Body of pancreas (tissue), 4 donors: ENCODE measurements around the gene SELENOO. TPM values are rescaled to one million over a fixed set of nuclear protein-coding genes. Genes with fewer than 3 reads are reported as not detected.
"Not testable (repeated sequence)": the region's sequence is repeated elsewhere in the genome, so short reads cannot be mapped to it uniquely, and the experiment has no call there.

Experiments
- ATAC-seq: fragments of 150-250 bp; one replicate; pipeline ENCODE4 v1.9.1; 2016
- DNase-seq, 4 donors: peaks; one replicate each; pipeline ENCODE4 v3.0.0-alpha.2; 2019
- H3K27ac ChIP-seq, 4 donors: fragments of 200-600 bp; sonication (generic); 1 replicate in 3 of 4; 2 replicates in 1 of 4; pipeline versions ENCODE4 v1.5.1 to v1.6.1; 2016 to 2019; ENCODE audit warnings: mild to moderate bottlenecking in 1 of 4, mixed read lengths in 1 of 4, moderate library complexity in 1 of 4
- H3K27me3 ChIP-seq, 2 donors: fragments of 200-600 bp; sonication (generic); one replicate each; pipeline ENCODE4 v1.6.0; 2016; ENCODE audit warnings: mild to moderate bottlenecking in 1 of 2
- H3K36me3 ChIP-seq, 2 donors: fragments of 200-600 bp; sonication (generic); replicated peaks in 1 of 2; 2 replicates each; pipeline ENCODE4 v1.5.1; 2016; ENCODE audit warnings: low read depth in 2 of 2; ENCODE audit not compliant: insufficient read depth in 1 of 2
- H3K4me1 ChIP-seq: fragments of 200-600 bp; sonication (generic); one replicate; pipeline ENCODE4 v1.6.0; 2016
- H3K4me3 ChIP-seq, 2 donors: fragments of 200-600 bp; sonication (generic); 1 replicate in 1 of 2; 2 replicates in 1 of 2; pipeline ENCODE4 v1.5.1; 2016 to 2019
- H3K9me3 ChIP-seq, 3 donors: fragments of 200-600 bp; sonication (generic); 1 replicate in 2 of 3; 2 replicates in 1 of 3; pipeline ENCODE4 v1.5.1; 2016
- CTCF ChIP-seq, 7 experiments: fragments of 450-650 bp in 4 of 7; fragments of 200-600 bp in 3 of 7; sonication (generic) in 3 of 7; IDR thresholded peaks; one replicate each; pipeline ENCODE4 v1.5.1; 2016 to 2019; ENCODE audit warnings: antibody characterized with exemption in 7 of 7
- POLR2A ChIP-seq, 3 donors: fragments of 450-650 bp; IDR thresholded peaks; one replicate each; pipeline ENCODE4 v1.6.1; 2016; ENCODE audit warnings: antibody characterized with exemption in 3 of 3, mild to moderate bottlenecking in 2 of 3
- WGBS, 2 donors: methylation state at CpG; one replicate each; pipeline ENCODE4 v1.1.5; 2017; 5-methylcytosine and 5-hydroxymethylcytosine counted together
- intact Hi-C: fragments of 100-400 bp; cut with DNase I; formaldehyde crosslinking; loops from one replicate; pipeline ENCODE4 v1.15.1; 2023
- total RNA-seq, 2 donors: library from RNA; depleted of rRNA; stranded (reverse); fragments of >200 nt; gene quantifications; one replicate each; pipeline ENCODE4 v1.1.0, GENCODE V29; 2016

Gene SELENOO
- total RNA-seq, 2 donors from 2014 or later = 23.6 to 57.4 TPM

GRCh38 chr22:50201191-50202129 is 649 bp downstream of the SELENOO start:
- peaks cover 0 to 8% of the 10 kb centered on the region in 2 donors for H3K36me3 ChIP-seq
- H3K4me3 ChIP-seq = peak overlapping the region; percentile 65 to 68
- peaks cover 26% of the 10 kb centered on the region for H3K4me1 ChIP-seq
- intact Hi-C loops = no loop called here
- 2 to 8% methylated on average over 6 to 99 of the region's 115 CpGs for WGBS, 2 donors
- no peaks in the 10 kb centered on the region for H3K9me3 ChIP-seq
- peak; percentile 43 for ATAC-seq
- TF ChIP-seq CTCF (IDR thresholded peaks at IDR 0.05) (no peak), POLR2A (IDR thresholded peaks at IDR 0.05) (peak in 1 of 3 donors; percentile 9)
- H3K27ac ChIP-seq = peak overlapping the region; percentile 37 to 78 (median 68)
- peak; percentile 63 to 72 (median 64) for DNase-seq
- H3K27me3 ChIP-seq = no peaks in the 10 kb centered on the region

- peaks cover 26% of the 10 kb centered on the region for H3K4me1 ChIP-seq
- intact Hi-C loops = no loop called here
- TF ChIP-seq POLR2A (IDR thresholded peaks at IDR 0.05) (no peak), CTCF (IDR thresholded peaks at IDR 0.05) (no peak)
- peak overlapping the region in 1 of 2 donors; percentile 65 for H3K4me3 ChIP-seq
- no peaks in the 10 kb centered on the region for H3K27me3 ChIP-seq
- ATAC-seq (no peak), DNase-seq (peak in 1 of 4 donors; percentile 13)
- no peaks in the 10 kb centered on the region for H3K9me3 ChIP-seq
- H3K27ac ChIP-seq = peak overlapping the region in 1 of 4 donors; percentile 71
- WGBS, 2 donors = 41 to 42% methylated on average over 13 of the region's 13 CpGs
- H3K36me3 ChIP-seq = peaks cover 0 to 8% of the 10 kb centered on the region in 2 donors
Measured at GRCh38 chr22:50202130-50202666, 1.4 kb downstream of the SELENOO start.

- ATAC-seq (no peak), DNase-seq (no peak)
- Histone ChIP-seq H3K4me3 (no peak overlapping the region), H3K4me1 (peaks cover 26% of the 10 kb centered on the region), H3K36me3 (peaks cover 0 to 3% of the 10 kb centered on the region in 2 donors), H3K27ac (no peak overlapping the region), H3K9me3 (no peaks in the 10 kb centered on the region), H3K27me3 (no peaks in the 10 kb centered on the region)
- intact Hi-C loops = no loop called here
- TF ChIP-seq CTCF (IDR thresholded peaks at IDR 0.05) (no peak), POLR2A (IDR thresholded peaks at IDR 0.05) (no peak)
- WGBS, 2 donors = 93 to 100% methylated on average over 1 of the region's 1 CpG
Measured at GRCh38 chr22:50203288-50203687, 2.5 kb downstream of the SELENOO start.

- WGBS, 2 donors = 87 to 91% methylated on average over 7 of the region's 7 CpGs
- peaks cover 25% of the 10 kb centered on the region for H3K4me1 ChIP-seq
- no peak for DNase-seq
- no peak overlapping the region for H3K4me3 ChIP-seq
- no peaks in the 10 kb centered on the region for H3K9me3 ChIP-seq
- TF ChIP-seq POLR2A (IDR thresholded peaks at IDR 0.05) (no peak), CTCF (IDR thresholded peaks at IDR 0.05) (no peak)
- no peak overlapping the region for H3K27ac ChIP-seq
- intact Hi-C loops = no loop called here
- H3K36me3 ChIP-seq = peaks cover 0 to 3% of the 10 kb centered on the region in 2 donors
- ATAC-seq = no peak
- H3K27me3 ChIP-seq = no peaks in the 10 kb centered on the region
Measured at GRCh38 chr22:50204571-50204970, 3.8 kb downstream of the SELENOO start.

- intact Hi-C loops = loop anchor here (5.0 kb wide), 1 partner anchor 53 kb away; no protein-coding TSS in a partner anchor
- H3K4me3 ChIP-seq, H3K27ac ChIP-seq, DNase-seq, H3K27me3 ChIP-seq, ATAC-seq, H3K9me3 ChIP-seq, H3K36me3 ChIP-seq: not testable (repeated sequence)
- H3K4me1 ChIP-seq = peaks cover 21% of the 10 kb centered on the region
- 77 to 91% methylated on average over 9 of the region's 9 CpGs for WGBS, 2 donors
Measured at GRCh38 chr22:50204998-50205397, 4.2 kb downstream of the SELENOO start.
